GM12801 (cell line): ENCODE data around the gene GNG13.

Source experiments
- CTCF ChIP-seq: IDR thresholded peaks from one replicate; pipeline ENCODE4 v1.5.1; 2011; ENCODE audit warnings: control low read depth; ENCODE audit not compliant: insufficient read length; ENCODE audit errors: extremely low read depth

GNG13 gene

GRCh38 chr16:836221-836620, 35.7 kb upstream of the GNG13 start:
- TF ChIP-seq CTCF = no peak

GRCh38 chr16:835373-835772, 34.8 kb upstream of the GNG13 start:
- no peak for TF ChIP-seq CTCF

GRCh38 chr16:833411-833810, 32.9 kb upstream of the GNG13 start:
- TF ChIP-seq CTCF = no peak

- no peak for TF ChIP-seq CTCF
Observed at GRCh38 chr16:832652-833336, 32.3 kb upstream of the GNG13 start.

- no peak for TF ChIP-seq CTCF
Observed at GRCh38 chr16:831571-832413, 31.3 kb upstream of the GNG13 start.

- no peak for TF ChIP-seq CTCF
Observed at GRCh38 chr16:830871-831570, 30.5 kb upstream of the GNG13 start.

GRCh38 chr16:830107-830870, 29.8 kb upstream of the GNG13 start:
- TF ChIP-seq CTCF = no peak
